Keratinocyte (primary cell): ENCODE measurements around the gene DPEP2. TPM values are rescaled to one million over a fixed set of nuclear protein-coding genes. Genes with fewer than 3 reads are reported as not detected.
A peak's percentile ranks its signal among the peaks of the same experiment; 100 is the strongest.

Experiments
- DNase-seq: peaks from one replicate; pipeline ENCODE4 v3.0.0-alpha.2; 2011; ENCODE audit warnings: low read depth, missing footprints, low spot score
- FAIRE-seq: peaks from 2 replicates; lab custom pipeline; 2011; peaks lifted over from hg19 to GRCh38; lab: Jason Lieb, UNC
- H2AFZ ChIP-seq: 2 replicates; pipeline ENCODE4 v1.6.0; 2012; ENCODE audit warnings: low read length, control low read depth, inconsistent platforms; ENCODE audit not compliant: control insufficient read depth
- H3K27ac ChIP-seq: 2 replicates; pipeline ENCODE4 v1.5.1; 2011; ENCODE audit warnings: low read length; ENCODE audit not compliant: control insufficient read depth, insufficient read depth
- H3K27me3 ChIP-seq: 3 replicates; pipeline ENCODE4 v1.6.0; 2011; ENCODE audit warnings: low read length; ENCODE audit not compliant: control insufficient read depth, insufficient read depth; ENCODE audit errors: extremely low read depth
- H3K36me3 ChIP-seq, 2 experiments: 2 replicates in 1 of 2; 3 replicates in 1 of 2; pipeline ENCODE4 v1.5.1; 2011; ENCODE audit warnings: low read length in 2 of 2, mild to moderate bottlenecking in 1 of 2; ENCODE audit not compliant: control insufficient read depth in 2 of 2, insufficient read depth in 2 of 2; ENCODE audit errors: extremely low read depth in 1 of 2
- H3K4me1 ChIP-seq: 3 replicates; pipeline ENCODE4 v1.5.1; 2011; ENCODE audit warnings: low read length; ENCODE audit not compliant: control insufficient read depth, insufficient read depth; ENCODE audit errors: extremely low read depth
- H3K4me2 ChIP-seq: 3 replicates; pipeline ENCODE4 v1.6.0; 2011; ENCODE audit warnings: low read depth, low read length; ENCODE audit not compliant: control insufficient read depth, insufficient read depth; ENCODE audit errors: extremely low read depth
- H3K4me3 ChIP-seq, 3 experiments: fragments of 200-600 bp in 1 of 3; sonication (generic) in 1 of 3; 2 replicates in 2 of 3; 3 replicates in 1 of 3; pipeline ENCODE4 v1.5.1; 2011 to 2016; ENCODE audit warnings: low read length in 3 of 3, mild to moderate bottlenecking in 3 of 3, control low read depth in 2 of 3, inconsistent platforms in 1 of 3, low read depth in 1 of 3, mixed read lengths in 1 of 3, mixed run types in 1 of 3, moderate library complexity in 1 of 3; ENCODE audit not compliant: control insufficient read depth in 2 of 3, insufficient read depth in 2 of 3; ENCODE audit errors: extremely low read depth in 1 of 3
- H3K79me2 ChIP-seq: 2 replicates; pipeline ENCODE4 v1.6.0; 2012; ENCODE audit warnings: low read length; ENCODE audit not compliant: control insufficient read depth, insufficient read depth
- H3K9ac ChIP-seq: 3 replicates; pipeline ENCODE4 v1.6.0; 2011; ENCODE audit warnings: low read length; ENCODE audit not compliant: control insufficient read depth, insufficient read depth; ENCODE audit errors: extremely low read depth
- H3K9me1 ChIP-seq: 3 replicates; pipeline ENCODE4 v1.6.0; 2011; ENCODE audit warnings: low read length; ENCODE audit not compliant: control insufficient read depth, insufficient read depth; ENCODE audit errors: extremely low read depth
- H3K9me3 ChIP-seq: 2 replicates; pipeline ENCODE4 v1.5.1; 2012; ENCODE audit warnings: low read depth, low read length; ENCODE audit not compliant: control insufficient read depth
- H4K20me1 ChIP-seq: 3 replicates; pipeline ENCODE4 v1.6.0; 2011; ENCODE audit warnings: low read length; ENCODE audit not compliant: control insufficient read depth, insufficient read depth; ENCODE audit errors: extremely low read depth
- EZH2 ChIP-seq: IDR thresholded peaks from one replicate; pipeline ENCODE4 v1.6.1; 2012; ENCODE audit warnings: inconsistent platforms, mild to moderate bottlenecking, low read length, moderate library complexity
- dilution Hi-C: fragments of 300-500 bp; cut with MboI; formaldehyde crosslinking; loops from one replicate; pipeline ENCODE4 v1.7.0; 2020; ENCODE audit warnings: low sequenced_read_pairs; ENCODE audit not compliant: extremely low pct_ligation_motif_present
- polyA plus RNA-seq, 5 experiments: library from polyadenylated mRNA; depleted of rRNA in 3 of 5; stranded (reverse) in 3 of 5; stranded (forward) in 1 of 5; unstranded in 1 of 5; fragments of >200 nt; gene quantifications; 1 replicate in 1 of 5; 2 replicates in 3 of 5; 3 replicates in 1 of 5; pipeline versions ENCODE4 v1.2.1 to v1.2.3, GENCODE V29; 2011 to 2012; ENCODE audit warnings: missing spikeins in 2 of 5, low read depth in 1 of 5, low replicate concordance in 1 of 5
- TF ChIP-seq, protein P1 (sequence below), 3 experiments: IDR thresholded peaks in 1 of 3; conservative IDR thresholded peaks in 1 of 3; optimal IDR thresholded peaks in 1 of 3; 2 replicates in 2 of 3; 3 replicates in 1 of 3; pipeline versions ENCODE3 to v1.5.1; 2011; ENCODE audit warnings: low read length in 3 of 3, mild to moderate bottlenecking in 3 of 3, moderate library complexity in 2 of 3, control low read depth in 1 of 3, inconsistent platforms in 1 of 3; ENCODE audit not compliant: insufficient read depth in 2 of 3; ENCODE audit errors: extremely low read depth in 1 of 3

The DPEP2 gene
- polyA plus RNA-seq, 1 donor (not counting 4 experiments of a cell fraction or from before 2014, with no cell fraction given), result not detected

GRCh38 chr16:67968400-67969253 lies 30.7 kb downstream of the DPEP2 start, which contains the start of gene SLC12A4:
SLC12A4 (minus strand) TSS chr16:67968637; CDS start chr16:67968553, 84 bp downstream.
- no peak for FAIRE-seq

GRCh38 chr16:67967958-67968399 lies 31.3 kb downstream of the DPEP2 start:
- Histone ChIP-seq H3K9me1 (no peaks in the 10 kb centered on the region), H3K4me1 (peaks cover 50% of the 10 kb centered on the region), H3K27me3 (no peaks in the 10 kb centered on the region), H3K79me2 (peaks cover 38% of the 10 kb centered on the region), H3K9me3 (no peaks in the 10 kb centered on the region), H3K4me2 (peak overlapping the region; percentile 83), H3K9ac (peak overlapping the region; percentile 94), H2AFZ (no peak overlapping the region), H3K36me3 (peaks cover 0 to 21% of the 10 kb centered on the region in 2 experiments), H4K20me1 (no peaks in the 10 kb centered on the region), H3K4me3 (peak overlapping the region; percentile 64 to 91 (median 73)), H3K27ac (peak overlapping the region; percentile 89)
- dilution Hi-C loops, result no loop called here
- DNase-seq (no peak), FAIRE-seq (no peak)
- TF ChIP-seq, protein P1, sequence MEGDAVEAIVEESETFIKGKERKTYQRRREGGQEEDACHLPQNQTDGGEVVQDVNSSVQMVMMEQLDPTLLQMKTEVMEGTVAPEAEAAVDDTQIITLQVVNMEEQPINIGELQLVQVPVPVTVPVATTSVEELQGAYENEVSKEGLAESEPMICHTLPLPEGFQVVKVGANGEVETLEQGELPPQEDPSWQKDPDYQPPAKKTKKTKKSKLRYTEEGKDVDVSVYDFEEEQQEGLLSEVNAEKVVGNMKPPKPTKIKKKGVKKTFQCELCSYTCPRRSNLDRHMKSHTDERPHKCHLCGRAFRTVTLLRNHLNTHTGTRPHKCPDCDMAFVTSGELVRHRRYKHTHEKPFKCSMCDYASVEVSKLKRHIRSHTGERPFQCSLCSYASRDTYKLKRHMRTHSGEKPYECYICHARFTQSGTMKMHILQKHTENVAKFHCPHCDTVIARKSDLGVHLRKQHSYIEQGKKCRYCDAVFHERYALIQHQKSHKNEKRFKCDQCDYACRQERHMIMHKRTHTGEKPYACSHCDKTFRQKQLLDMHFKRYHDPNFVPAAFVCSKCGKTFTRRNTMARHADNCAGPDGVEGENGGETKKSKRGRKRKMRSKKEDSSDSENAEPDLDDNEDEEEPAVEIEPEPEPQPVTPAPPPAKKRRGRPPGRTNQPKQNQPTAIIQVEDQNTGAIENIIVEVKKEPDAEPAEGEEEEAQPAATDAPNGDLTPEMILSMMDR (optimal IDR thresholded peaks at IDR 0.05 in 1 of 3, IDR thresholded peaks at IDR 0.05 in 1 of 3, conservative IDR thresholded peaks at IDR 0.05 in 1 of 3; ENCODE audit: extremely low read depth in 1 of 3, insufficient read depth in 2 of 3, low read length in 3 of 3), result no peak
- no peak for TF ChIP-seq EZH2

More at GRCh38 chr16:67968400-67969253, 30.7 kb downstream of the DPEP2 start, which contains the start of gene SLC12A4:
- TF ChIP-seq, protein P1 (optimal IDR thresholded peaks at IDR 0.05 in 1 of 3, IDR thresholded peaks at IDR 0.05 in 1 of 3, conservative IDR thresholded peaks at IDR 0.05 in 1 of 3; ENCODE audit: extremely low read depth in 1 of 3, insufficient read depth in 2 of 3, low read length in 3 of 3), result no peak
- TF ChIP-seq EZH2, result no peak
- peaks cover 43% of the 10 kb centered on the region for H3K4me1 ChIP-seq
- peak within 1 kb of the TSS; percentile 64 to 91 (median 73) for H3K4me3 ChIP-seq
- dilution Hi-C loops, result no loop called here
- peak within 1 kb of the TSS; percentile 94 for H3K9ac ChIP-seq
- no peaks in the 10 kb centered on the region for H3K9me1 ChIP-seq
- H3K9me3 ChIP-seq, result no peaks in the 10 kb centered on the region
- no peaks in the 10 kb centered on the region for H4K20me1 ChIP-seq
- H3K27ac ChIP-seq, result peak within 1 kb of the TSS; percentile 89
- H3K27me3 ChIP-seq, result no peaks in the 10 kb centered on the region
- H3K4me2 ChIP-seq, result peak within 1 kb of the TSS; percentile 95
- H3K36me3 ChIP-seq, result peaks cover 0 to 14% of the 10 kb centered on the region in 2 experiments
- peak within 1 kb of the TSS; percentile 81 for H2AFZ ChIP-seq
- DNase-seq, result no peak
- peaks cover 38% of the 10 kb centered on the region for H3K79me2 ChIP-seq
